HG03571 (cell line): ENCODE results near the gene SLC12A4.
"Not testable (repeated sequence)": the region's sequence is repeated elsewhere in the genome, so short reads cannot be mapped to it uniquely, and the experiment has no call there.

ENCODE experiments used
- ATAC-seq: cut with Tn5 transposase; IDR thresholded peaks from one replicate; pipeline ENCODE4 v1.9.1; 2021; ENCODE audit not compliant: unreplicated experiment

SLC12A4 gene

DNA sequence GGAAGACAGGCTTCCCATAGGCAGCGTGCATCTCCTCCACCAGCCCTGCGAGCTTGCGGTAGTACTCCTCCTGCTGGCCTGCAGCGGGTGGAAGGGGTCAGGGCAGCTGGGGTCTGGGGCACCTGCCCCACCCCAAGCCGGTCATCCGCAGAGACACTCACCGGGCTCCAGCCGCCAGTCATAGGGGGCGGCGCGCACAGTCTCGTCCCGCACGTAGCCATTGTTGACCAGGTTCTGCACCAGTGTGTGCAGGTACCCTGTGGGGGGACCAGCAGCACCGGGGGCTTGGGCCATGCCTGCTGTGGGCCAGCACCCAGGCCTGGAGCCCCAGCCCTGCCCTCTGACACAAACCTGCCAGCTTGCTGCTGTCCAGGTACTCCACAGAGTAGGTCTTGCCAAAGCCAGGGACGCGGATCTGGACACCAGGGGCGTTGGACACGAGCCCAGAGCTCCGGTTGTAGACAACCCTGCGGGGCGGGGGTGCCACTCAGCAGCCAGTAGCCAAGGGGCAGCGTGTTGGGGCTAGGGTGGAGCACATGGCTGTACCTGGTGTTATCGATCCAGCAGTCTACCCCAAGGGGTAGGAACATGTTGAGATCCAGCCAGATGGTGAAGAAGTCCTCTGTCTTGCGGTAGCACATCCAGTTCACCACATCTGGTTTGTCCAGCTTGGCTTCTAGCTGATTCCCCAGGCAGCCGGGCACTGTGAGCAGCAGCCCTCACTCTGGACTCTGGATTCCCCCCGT lies 25.8 kb downstream of the SLC12A4 start:
- no peak for ATAC-seq

DNA sequence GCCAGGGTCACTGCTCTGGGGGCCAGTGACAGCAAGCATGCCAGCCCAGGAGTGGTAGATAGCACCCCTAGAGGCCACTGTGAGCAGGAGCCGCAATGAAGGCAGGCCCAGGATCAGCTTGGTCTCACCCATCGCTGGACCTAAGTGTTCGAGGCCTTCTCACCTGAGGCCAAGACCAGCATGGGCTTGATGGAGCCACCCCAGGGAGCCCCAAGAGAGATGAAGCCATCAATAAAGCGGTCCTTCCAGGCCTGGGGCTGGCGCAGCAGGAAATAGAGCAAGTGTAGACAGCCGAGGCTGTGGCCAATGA lies 26.3 kb downstream of the SLC12A4 start:
- ATAC-seq, result peak; percentile 54

DNA sequence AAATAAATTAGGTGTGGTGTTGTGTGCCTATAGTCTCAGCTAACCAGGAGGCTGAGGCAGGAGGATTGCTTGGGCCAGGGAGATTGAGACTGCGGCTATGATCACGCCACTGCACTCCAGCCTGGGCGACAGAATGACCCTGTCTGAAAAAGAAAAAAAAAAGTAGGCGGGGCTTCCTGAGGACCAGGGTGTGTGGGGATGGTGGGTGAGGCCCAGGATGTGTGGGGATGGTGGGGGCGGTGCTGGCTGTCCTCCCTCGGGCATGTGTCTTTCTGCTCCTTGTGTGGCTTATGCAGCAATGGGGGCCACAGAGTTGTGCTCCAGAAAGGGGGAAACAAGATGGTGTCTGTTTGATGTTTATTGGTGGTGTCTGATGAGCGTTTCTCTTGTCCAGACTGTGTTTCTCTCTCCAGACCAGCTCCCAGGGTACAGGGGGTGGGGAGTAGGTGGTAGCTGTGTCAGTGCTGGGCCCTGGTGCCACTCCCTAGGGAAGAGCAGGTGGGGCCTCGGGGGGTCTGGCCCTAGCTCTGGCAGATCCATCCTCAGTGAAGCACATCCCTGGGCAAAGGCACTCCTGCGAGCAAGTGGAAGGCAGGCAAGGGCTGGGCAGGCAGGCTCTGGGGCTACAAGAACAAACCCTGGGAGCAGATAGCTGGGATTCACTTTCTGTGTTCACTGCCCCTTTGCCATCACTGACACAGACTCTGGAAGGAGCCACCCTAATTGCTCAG lies 26.8 kb downstream of the SLC12A4 start:
- no peak for ATAC-seq

DNA sequence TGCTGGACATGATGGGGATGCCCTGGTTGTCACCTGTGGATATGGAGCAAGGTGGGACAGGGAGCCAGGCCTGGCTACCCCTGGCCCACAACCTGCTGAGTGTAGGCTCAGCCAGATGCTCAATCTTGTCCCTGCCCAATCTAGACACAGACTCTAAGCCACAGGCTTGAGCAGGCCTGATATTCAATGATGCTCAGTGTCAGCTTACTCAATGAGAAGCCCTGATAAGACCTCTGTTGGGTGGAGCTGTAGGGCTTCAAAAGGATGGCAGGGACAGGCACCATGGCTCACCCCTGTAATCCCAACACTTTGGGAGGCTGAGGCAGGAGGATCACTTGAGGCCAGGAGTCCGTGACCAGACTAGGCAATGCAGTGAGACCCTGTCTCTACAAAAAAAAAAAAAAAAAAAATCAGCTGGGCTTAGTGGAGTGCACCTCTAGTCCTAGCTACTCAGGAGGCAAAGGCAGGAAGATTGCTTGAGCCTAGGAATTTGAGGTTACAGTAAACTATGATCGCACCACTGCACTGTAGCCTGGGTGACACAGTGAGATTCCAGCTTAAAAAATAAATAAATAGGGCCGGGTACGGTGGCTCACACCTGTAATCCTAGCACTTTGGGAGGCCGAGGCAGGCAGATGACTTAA lies 27.9 kb downstream of the SLC12A4 start:
- ATAC-seq, result no peak

DNA sequence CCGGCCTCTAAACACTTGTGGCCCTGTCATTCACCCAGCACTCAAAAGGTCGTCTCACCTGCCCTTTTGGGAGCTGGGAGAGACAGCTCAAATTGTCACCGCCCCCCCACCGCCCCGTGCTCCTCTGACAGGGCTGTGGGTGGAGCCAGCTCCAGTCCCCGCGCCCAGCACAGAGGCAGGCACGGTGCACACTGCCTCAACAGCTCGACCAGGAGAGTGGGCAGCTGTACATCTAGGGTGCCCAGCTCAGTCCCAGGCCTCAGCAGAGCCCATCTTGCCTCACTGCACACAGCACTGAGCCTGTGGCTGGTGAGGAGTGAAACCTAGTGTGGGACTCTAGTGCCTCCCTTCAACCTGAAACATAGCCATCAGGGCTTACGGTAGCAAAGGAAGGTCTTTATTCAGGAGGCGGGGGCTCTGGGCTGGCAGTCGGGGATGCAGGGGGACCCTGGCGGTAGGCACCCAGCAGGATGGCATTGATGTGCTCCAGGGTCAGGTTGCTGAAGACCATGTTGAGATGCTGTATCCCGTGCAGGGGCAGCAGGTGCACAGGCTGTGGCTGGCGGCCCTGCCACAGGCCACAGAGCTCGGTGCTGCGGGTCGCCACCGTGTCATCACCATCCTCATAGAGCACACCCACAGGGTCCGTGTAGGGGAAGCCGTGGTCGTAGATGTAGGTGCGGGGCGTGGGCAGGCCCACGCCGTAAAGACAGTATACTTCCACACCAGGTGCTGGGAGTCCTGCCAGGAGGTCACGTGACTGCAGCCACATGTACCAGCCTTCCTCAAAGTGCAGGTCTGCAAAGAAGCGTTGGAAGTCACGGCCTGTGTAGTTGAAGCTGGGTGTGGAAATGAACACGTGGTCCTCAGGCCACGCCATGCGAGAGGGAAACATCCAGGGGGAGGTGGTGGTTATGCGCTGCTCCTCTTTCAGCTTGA lies 28.7 kb downstream of the SLC12A4 start:
- no peak for ATAC-seq

DNA sequence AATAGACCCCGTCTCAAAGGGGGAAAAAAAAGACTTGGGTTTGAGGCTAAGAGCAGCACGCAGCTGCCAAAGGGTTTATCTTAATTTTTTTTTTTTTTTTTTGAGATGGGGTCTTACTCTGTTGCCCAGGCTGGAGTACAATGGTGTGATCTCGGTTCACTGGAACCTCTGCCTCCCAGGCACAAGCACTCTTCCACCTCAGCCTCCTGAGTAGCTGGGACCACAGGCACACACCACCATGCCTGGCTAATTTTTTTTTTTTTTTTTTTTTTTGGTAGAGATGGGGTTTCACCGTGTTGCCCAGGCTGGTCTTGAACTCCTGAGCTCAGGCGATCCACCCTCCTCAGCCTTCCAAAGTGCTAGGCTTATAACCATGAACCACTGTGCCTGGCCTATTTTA lies 30.7 kb downstream of the SLC12A4 start:
- not testable (repeated sequence) for ATAC-seq

DNA sequence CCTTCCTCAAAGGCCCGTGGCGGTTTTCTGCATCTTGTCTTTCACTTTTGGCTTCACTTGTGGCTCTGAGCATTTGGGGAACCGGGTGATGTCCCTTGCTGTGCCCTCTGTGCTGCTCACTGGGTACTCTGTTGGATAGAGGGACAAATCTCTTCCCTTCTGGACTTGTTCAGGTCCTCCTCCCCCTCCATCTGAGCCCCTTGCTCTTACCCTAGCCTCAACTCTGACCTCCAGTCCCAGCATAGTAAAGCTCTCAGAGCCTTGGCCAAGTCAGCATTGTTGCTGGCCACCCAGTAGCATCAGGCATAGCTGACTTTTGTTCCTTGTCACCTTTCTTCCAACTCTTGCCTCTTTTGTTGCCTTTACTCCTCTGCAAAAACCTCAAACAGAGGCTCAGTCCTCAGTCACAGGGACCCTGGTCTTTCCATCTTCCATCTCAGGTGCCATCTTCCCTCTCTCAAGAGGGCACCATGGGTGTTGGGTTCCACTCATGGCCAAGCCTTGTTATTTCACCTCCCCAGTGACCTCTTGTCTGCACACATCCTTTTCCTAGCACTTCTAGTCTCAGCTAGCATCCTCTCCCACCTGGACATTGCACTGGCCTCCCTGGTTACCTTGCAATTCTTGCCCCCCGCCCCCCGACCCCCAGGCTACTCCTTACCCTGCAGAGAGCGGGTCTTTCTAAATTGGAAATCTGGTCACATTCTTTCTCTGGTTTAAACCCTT lies 31.4 kb downstream of the SLC12A4 start:
- ATAC-seq, result peak; percentile 50

DNA sequence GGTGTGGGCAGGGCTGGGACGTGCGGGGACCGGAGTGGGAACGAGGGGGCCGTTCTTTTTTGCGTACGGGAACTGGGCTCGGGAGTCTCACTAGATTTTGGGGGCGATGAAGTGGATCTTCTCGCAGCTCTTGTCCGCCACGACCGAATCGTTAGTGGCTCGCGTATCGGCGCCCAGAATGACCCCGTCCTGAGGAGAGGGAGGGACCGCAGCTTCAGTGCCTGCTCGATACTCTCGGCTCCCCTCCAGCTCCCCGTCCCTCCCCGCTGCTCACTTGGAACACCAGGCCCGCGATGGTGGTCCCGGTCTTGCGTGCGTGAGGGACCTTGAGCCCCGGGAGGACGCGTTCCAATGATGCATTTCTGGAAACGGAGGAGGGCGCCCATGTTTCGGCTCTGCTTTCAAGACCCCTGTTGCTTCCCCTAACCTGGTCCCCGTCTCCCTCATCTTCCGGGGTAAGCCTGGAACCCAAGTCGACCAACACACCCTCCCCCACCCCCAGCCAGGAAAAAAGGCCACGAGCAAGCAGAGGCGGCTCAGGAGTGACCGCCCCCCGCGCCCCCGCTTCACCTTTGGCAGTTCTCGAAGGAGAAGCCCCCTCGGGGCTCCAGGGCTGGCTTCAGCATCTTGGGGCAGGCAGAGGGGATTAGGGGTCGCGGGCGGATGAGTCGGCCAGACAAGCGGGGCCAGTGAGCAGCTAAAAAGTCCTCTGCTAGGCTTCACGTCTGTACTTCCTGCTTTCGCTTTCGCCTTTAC lies 32.1 kb downstream of the SLC12A4 start, which contains the start of gene PSMB10:
TSS of gene PSMB10 (minus strand) at position 727 of the 756 bp plus-strand sequence. CDS start at position 626, 101 bp downstream.
- no peak for ATAC-seq

DNA sequence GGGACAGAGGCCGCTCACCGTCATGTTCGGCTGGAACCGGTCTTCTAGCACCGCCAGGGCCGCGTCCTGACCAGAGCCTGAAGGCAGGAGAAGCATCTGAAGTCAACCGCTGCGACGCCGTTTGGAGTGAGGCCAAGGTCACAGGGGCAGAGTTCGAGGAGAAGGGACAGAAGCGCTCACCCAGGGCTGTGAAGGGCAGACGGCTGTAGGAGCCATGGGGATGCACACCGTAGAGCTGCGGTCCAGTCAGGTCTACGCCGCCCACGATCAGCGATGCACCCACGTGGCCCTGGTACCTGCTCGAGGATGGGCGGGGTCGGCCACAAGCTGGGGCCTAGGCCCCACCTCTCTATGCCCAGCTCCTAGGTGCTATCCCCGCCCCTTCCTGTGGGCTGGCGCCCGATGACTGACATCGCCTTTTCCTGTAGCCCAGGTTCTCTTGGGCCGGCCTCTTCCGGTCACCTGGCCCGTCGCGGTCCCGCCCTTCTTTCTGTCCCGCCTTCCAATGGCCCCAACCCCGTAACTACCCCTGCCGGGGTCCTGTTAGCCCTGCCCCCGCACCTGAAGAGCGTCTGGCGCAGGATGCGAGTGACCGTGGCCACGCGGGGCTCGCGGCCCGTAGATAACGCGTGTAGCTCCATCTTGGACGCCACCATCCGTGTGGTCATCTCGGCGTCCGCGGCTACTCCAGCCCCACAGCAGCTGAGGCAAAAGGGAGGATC lies 32.9 kb downstream of the SLC12A4 start:
- peak; percentile 85 for ATAC-seq

DNA sequence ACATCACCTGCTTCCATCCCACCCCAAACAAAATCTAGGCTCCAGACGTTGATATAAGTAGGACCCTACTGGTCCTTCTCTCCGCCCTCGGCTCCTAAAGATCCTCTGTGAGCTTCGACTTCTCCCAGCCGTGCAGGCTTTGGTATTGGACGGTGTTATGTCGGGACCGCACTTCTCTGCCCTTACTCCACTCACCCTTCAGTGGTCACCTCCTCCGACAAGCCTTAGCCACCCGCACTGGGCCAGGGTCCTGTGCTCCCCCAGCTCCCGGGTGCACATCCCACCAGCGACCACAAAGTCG lies 33.4 kb downstream of the SLC12A4 start:
- ATAC-seq, result no peak

DNA sequence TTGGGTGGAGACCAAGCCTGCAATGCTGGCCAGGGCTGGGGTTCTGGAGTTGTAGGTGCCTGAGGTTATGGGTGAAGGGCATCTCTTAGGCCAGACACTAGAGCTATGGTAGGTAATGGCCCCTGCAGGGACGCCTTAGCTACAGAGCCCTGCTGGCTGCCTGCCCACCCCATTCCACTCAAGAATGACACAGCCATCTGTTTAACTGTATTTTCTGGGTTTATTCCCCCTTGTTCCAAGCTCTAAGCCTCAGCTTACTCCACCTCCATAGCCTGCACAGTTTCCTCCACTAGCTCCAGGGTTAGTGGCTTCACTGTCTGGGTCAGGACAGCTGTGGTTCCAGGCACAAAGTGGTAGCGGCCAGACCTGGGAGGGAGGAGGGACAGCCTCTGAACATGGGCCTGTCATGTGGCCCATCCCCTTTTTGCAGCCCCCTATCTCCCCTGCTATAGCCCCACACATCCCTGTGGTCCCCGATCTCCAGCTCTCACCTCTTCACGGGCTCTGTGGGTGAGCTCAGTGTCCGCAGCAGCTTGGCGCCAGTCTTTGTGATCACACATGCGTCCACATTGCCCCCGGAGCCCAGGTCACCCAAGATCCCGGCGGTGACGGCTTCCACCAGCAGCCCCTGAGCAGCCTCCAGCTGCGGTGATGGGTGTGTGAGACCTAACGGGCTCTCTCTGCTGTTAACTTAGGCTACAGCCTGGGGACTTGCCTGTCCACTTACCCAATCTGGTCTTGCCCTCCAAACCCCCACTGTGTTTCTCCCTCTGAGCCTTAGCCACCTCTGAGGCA lies 33.9 kb downstream of the SLC12A4 start:
- no peak for ATAC-seq

DNA sequence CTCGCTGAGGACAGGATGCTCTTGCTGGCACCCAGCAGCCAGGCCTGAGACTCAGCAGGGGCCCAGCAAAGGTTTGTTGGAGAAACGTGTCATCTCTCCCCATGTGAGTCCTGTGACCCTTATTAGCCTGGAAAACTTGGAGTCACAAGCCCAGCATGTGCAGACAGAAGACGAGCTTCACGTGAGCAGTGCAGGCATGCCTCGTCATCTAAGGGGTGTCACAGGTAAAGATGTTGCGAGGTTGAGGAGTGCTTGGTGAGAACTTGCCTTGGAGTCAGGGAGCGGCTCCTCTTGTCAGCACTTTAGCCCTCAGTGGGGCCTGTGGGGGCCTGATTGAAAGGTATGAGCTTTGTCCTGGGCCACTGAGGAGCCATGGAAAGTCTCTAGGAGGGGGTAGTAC lies 34.6 kb downstream of the SLC12A4 start:
- ATAC-seq, result no peak

DNA sequence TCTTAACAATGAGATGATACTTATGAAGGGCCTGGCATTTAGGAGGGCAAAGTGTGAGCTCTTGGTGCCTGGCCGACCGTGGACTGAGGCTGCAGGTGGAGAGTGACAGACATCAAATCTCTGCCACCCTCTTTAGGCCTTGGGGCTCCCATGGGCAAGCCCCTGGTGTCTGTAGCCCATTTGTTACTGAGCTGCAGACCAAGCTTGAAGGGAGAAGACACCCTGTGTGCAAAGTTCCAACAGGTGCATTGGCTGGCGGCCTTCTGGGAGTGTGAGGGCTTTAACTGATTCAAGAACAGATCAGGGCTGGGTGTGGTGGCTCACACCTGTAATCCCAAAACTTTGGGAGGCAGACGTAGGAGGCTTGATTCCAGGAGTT lies 36.0 kb downstream of the SLC12A4 start:
- no peak for ATAC-seq

DNA sequence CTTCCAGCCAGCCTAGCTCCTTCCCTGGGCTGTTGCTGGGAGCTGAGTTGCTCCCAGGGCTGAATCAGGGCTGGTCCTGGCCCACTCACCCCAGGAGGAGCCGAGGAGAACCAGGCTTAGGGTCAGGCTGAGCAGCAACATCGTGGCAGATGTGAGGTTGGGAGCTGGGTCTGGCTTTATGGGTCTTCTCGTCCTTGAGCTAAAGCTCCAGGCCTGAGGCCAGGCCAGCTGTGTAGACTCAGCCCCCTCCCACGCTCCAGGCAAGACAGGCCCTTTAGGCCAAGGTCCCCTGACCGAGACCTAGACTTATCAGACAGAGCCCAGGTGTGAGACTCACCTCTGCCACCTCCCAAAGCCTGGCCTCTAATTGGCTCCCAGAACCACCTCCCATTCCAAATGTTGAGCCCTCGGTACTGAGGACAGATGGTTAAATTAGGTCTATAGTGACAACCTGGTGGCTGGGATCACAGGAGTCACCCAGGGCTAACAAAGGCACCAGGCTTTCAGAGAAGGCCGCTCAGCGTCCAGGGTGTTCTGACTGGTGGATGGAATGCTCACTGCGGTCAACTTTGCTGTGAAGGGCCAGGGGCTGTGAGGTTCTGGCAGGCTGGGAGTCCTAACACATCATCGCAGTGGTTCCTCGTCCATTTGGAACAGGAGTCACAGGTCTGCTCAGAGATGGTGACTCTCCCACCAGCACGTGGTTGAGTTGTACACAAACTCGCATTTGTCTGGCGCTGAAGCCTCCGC lies 36.5 kb downstream of the SLC12A4 start, which contains the start of gene CTRL:
TSS of gene CTRL (minus strand) at position 151 of the 750 bp plus-strand sequence. CDS start at position 141, 10 bp downstream.
- no peak for ATAC-seq

DNA sequence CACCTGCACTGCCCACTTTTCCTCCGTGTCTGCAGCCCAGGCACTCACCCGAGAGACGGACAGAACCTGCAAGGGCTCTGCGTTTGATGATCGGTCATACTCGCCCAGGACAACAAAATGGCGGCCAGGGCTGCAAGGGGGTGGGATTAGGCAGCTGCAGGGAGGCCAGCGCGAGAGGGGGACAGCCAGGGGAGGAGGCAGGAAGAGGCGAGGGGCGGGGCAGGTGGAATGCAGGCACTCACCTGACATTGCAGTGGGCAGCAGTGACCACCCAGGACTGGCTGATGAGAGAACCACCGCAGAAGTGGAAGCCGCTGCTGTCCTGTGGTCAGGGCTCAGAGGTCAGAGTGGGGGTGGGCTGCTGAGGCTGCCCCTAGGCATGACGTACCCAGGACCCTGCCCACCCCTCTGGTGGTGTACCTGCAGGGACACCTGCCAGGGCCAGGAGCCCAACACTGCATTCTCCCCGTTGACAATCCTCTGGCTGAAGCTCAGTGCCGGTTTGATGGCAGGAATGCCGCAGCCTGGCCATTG lies 37.7 kb downstream of the SLC12A4 start:
- no peak for ATAC-seq

DNA sequence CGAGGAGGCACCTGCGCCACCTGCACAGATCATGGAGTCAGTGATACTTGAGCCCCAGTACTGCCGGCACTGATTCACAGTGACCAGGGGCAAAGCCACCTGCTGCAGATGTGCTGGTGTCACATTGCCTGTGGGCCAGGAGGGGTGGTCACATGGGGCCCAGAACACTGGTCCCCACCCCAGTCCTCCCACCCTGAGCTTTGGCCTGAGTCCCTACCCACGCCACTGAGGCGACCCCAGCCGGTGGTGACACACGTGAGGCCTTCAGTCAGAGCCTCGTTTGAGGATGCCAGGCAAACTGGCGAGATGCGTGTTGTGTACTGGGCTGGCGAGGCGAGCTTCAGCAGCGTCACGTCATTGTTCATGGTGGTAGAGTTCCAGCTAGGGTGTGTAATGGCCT lies 38.2 kb downstream of the SLC12A4 start:
- ATAC-seq, result no peak
